CMK (cell line): Measurements from ENCODE around the gene MLLT1.
"Not testable (repeated sequence)": the region's sequence is repeated elsewhere in the genome, so short reads cannot be mapped to it uniquely, and the experiment has no call there.

ENCODE experiments used
- DNase-seq: peaks from one replicate; pipeline ENCODE4 v3.0.0-alpha.2; 2010; ENCODE audit warnings: low read depth

The MLLT1 gene

GRCh38 chr19:6279931-6280591 is at the start of gene MLLT1:
Gene MLLT1 (minus strand): TSS chr19:6279975. CDS start chr19:6279784, 191 bp downstream.
- DNase-seq: peak; percentile 94

GRCh38 chr19:6326815-6327214 is 47.0 kb upstream of the MLLT1 start:
- DNase-seq: no peak

GRCh38 chr19:6325614-6326013 is 45.8 kb upstream of the MLLT1 start:
- no peak for DNase-seq

DNA sequence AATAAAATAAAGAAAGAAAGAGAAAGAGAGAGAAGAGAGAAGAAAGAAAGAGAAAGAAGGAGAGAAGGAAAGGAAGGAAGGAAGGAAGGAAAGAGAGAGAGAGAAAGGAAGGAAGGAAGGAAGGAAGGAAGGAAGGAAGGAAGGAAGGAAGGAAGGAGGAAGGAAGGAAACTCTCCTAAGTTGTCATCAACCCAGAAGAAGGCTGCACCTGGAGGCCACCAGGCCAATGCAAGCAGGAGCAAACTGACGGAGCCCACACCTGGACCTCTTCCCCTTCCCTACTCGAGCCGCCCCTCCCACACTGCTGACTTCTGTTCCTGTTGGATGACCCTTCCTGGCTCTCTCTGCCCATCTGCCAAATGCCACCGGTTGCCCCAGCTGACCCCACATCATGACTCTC is 45.0 kb upstream of the MLLT1 start:
- no peak for DNase-seq

- DNase-seq: no peak
Measured at GRCh38 chr19:6322284-6322683, 42.5 kb upstream of the MLLT1 start.

- no peak for DNase-seq
Measured at GRCh38 chr19:6319376-6319775, 39.6 kb upstream of the MLLT1 start.

DNA sequence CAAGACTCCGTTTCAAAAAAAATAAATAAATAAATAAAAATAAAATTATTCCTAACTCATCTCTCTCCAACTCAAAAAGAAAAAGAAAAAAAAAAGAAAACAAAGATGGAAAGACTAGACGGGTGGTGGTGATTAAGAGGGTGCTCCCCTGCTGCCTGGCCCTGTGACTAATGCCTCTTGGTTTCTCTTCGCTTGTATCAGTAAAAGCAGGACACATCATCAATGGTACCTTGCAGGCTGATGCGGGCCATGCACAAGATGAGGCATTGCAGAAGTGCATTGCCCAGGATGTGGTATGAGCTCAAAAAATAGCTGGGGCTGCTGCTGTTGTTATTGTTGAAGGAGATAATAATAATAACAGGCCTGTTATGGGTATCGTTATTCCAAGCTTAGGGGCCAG is 39.0 kb upstream of the MLLT1 start:
- DNase-seq: no peak

DNA sequence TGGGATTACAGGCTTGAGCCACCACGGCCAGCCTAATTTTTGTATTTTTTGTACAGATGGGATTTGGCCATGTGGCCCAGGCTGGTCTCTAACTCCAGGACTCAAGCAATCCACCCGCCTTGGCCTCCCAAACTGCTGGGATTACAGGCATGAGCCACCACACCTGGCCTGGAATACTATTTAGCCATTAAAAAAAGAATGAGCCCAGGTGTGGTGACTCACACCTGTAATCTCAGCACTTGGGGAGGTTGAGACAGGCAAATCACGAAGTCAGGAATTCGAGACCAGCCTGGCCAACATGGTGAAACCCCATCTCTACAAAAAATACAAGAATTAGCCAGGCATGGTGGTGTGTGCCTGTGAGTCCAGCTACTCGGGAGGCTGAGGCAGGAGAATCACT is 35.9 kb upstream of the MLLT1 start:
- DNase-seq: not testable (repeated sequence)

DNA sequence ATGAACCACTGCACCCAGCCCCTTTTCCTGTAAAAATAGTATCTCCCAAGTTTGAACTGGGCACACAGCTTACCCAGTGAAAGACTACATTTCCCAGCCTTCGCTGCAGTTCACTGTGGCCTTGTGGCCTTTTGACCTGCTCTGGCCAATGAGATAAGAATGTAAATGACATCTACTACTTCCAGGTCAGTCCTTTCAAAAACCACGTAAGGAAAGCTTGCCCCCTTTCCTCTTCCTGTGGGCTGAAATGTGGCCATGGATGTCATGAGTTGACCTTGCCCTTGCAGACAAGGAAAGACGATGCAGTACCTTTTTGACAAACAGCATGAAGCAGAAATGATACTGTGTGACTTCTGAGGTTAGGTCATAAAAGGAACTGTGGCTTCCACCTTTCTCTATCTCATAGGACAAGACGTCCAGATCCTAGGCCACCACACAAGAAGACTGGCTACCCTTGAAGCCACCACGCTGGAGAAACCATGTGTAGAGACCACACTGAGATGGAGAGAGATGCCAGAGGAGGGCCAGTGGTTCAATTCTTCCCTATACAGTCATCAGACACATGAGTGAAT is 33.7 kb upstream of the MLLT1 start:
- peak; percentile 68 for DNase-seq

DNA sequence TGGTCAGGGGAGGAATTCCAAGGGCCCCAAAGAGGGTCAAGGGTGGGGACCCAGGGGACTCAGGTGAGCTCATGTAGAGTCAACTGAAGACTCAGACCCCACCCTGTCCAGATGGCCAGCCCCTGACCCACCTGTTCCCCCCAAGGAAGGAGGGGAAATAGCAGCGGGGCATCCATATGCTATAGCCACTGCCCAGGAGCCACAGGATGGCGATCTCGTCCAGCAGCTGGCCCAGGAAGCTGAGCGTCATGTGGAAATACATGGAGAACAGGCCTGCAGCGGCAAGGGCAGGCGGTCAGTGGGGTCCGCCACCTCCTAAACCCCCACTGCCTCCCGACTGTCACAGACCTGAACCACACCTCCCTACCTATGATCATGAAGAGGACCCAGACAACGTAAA is 32.2 kb upstream of the MLLT1 start:
- no peak for DNase-seq

- DNase-seq: no peak
Measured at GRCh38 chr19:6298413-6298812, 18.6 kb upstream of the MLLT1 start.

- DNase-seq: no peak
Measured at GRCh38 chr19:6297202-6297601, 17.4 kb upstream of the MLLT1 start.

- DNase-seq: no peak
Measured at GRCh38 chr19:6292006-6292405, 12.2 kb upstream of the MLLT1 start.

DNA sequence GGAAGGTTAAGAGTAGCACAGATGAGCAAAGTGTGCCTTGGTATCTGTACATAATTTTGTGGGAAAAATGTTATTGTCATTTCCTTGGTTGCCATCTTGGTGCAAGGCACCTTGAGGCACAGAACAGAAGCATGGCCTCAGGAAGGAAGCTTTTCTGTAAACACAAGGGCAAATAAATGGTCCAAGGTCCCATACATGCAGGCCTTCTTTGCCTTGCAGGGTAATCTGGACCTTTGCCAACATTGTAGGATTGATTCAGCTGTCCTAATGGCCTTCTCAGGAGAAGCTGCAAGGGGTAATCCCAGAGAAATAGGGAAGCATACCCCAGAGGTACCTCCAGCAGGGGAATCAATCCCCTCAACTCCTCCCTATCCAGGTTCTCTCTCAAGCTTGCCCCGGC is 9.0 kb upstream of the MLLT1 start:
- DNase-seq: no peak

GRCh38 chr19:6287269-6287885 is 7.6 kb upstream of the MLLT1 start:
- no peak for DNase-seq

- no peak for DNase-seq
Measured at GRCh38 chr19:6286676-6287075, 6.9 kb upstream of the MLLT1 start.

DNA sequence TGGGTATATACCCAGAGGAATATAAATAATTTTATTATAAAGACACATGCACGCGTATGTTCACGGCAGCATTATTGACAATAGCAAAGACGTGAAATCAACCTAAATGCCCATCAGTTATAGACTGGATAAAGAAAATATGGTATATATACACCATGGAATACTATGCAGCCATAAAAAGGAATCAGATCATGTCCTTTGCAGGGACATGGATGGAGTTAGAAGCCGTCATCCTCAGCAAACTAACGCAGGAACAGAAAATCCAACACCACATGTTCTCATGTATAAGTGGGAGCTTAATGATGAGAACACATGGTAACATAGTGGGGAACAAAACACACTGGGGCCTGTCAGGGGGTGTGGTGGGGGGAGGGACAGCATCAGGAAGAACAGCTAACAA is 2.6 kb upstream of the MLLT1 start:
- not testable (repeated sequence) for DNase-seq

GRCh38 chr19:6279620-6279930 is 200 bp downstream of the MLLT1 start:
- DNase-seq: no peak

DNA sequence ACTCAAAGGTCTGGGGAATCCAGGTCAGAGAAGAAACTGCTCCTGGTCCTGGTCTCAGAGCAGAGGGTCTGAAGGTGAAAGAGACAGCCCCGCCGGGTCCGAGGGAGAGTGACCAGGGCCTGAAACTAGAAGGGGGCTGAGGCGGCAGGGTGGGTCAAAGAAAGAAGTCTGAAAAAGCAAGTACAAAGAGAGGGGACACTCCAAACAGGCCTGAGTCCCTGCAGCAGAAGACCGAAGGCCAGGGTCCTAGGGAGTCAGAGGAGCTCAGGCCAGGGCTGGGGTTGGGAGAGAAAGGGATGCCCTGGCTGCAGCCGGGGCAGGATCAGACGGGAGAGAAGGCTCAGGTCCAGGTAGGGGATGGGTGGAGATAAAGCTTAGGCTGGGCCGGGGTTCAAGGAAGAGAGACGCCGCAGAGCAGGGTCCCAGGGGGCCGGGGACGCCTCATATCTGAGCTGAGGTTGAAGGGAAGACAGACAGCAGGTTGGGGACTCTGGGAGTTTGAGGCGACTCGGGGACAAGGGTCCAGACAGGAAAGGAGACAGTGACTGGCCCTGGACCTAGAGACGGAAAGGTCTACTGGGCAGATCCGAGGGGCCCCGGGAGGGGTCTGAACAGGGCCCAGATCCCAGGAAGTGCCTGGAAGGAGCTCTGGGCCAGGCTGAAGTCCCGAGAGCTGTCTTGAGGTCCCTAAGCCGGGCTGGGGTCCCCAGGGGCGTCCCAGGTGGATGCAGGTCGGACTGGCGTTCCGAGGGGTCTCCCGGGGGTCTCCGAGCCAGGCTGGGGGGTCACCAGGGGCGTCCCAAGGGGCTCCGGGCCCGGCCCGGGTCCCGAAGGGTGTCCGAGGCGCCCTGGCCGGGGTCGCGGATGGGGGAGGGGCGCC is 795 bp downstream of the MLLT1 start:
- DNase-seq: no peak

GRCh38 chr19:6278051-6278450 is 1.7 kb downstream of the MLLT1 start:
- no peak for DNase-seq

- peak; percentile 49 for DNase-seq
Measured at GRCh38 chr19:6276447-6276846, 3.3 kb downstream of the MLLT1 start.

GRCh38 chr19:6275170-6275744 is 4.5 kb downstream of the MLLT1 start:
- no peak for DNase-seq

- no peak for DNase-seq
Measured at GRCh38 chr19:6274756-6275155, 5.0 kb downstream of the MLLT1 start.
